ENCODE data around the gene ATPAF1. TPM values are rescaled to one million over a fixed set of nuclear protein-coding genes. Genes with fewer than 3 reads are reported as not detected.

Gene ATPAF1
- total and polyA plus RNA-seq, 9 of the 15 experiments (the other 6 are each of a cell fraction or from before 2014, with no cell fraction given), result 6.3 to 56.2 (median 27.4) TPM

- TF ChIP-seq, protein P1, sequence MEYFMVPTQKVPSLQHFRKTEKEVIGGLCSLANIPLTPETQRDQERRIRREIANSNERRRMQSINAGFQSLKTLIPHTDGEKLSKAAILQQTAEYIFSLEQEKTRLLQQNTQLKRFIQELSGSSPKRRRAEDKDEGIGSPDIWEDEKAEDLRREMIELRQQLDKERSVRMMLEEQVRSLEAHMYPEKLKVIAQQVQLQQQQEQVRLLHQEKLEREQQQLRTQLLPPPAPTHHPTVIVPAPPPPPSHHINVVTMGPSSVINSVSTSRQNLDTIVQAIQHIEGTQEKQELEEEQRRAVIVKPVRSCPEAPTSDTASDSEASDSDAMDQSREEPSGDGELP (CRISPR knock-in tag; IDR thresholded peaks at IDR 0.05; ENCODE audit: borderline replicate concordance), result peak; percentile 50; the same call in 1 of the 2 replicates
- TF ChIP-seq ZNF347 (CRISPR knock-in tag; IDR thresholded peaks at IDR 0.05; ENCODE audit: low read depth) (no peak), FOXA3 (CRISPR knock-in tag; conservative IDR thresholded peaks at IDR 0.05 in 1 of 2, IDR thresholded peaks at IDR 0.05 in 1 of 2) (peak; percentile 57 to 84), JUN (IDR thresholded peaks at IDR 0.05; ENCODE audit: borderline replicate concordance, low read depth, low read length) (peak; percentile 97), JUN (CRISPR knock-in tag; IDR thresholded peaks at IDR 0.05; ENCODE audit: borderline replicate concordance) (no peak), FOSL1 (tag; conservative IDR thresholded peaks at IDR 0.05) (peak; percentile 97), ETS2 (tag; IDR thresholded peaks at IDR 0.05; ENCODE audit: borderline replicate concordance, poor library complexity, severe bottlenecking) (no peak), KDM1A (IDR thresholded peaks at IDR 0.05) (no peak), CBFA2T3 (IDR thresholded peaks at IDR 0.05) (peak; percentile 47; the same call in 1 of the 2 replicates), DMBX1 (CRISPR knock-in tag; IDR thresholded peaks at IDR 0.05; ENCODE audit: borderline replicate concordance) (0 out of 2 replicates have a peak, but pooled peaks have one; percentile 28), POLR2A (conservative IDR thresholded peaks at IDR 0.05) (no peak), ZBTB12 (CRISPR knock-in tag; IDR thresholded peaks at IDR 0.05) (peak; percentile 38; the same call in 1 of the 2 replicates), ATF1 (CRISPR knock-in tag; IDR thresholded peaks at IDR 0.05) (no peak), ATF1 (tag; IDR thresholded peaks at IDR 0.05) (peak; percentile 66), HNRNPLL (IDR thresholded peaks at IDR 0.05; ENCODE audit: low read depth, low read length, poor library complexity, severe bottlenecking) (no peak)
- TF ChIP-seq, protein P2, sequence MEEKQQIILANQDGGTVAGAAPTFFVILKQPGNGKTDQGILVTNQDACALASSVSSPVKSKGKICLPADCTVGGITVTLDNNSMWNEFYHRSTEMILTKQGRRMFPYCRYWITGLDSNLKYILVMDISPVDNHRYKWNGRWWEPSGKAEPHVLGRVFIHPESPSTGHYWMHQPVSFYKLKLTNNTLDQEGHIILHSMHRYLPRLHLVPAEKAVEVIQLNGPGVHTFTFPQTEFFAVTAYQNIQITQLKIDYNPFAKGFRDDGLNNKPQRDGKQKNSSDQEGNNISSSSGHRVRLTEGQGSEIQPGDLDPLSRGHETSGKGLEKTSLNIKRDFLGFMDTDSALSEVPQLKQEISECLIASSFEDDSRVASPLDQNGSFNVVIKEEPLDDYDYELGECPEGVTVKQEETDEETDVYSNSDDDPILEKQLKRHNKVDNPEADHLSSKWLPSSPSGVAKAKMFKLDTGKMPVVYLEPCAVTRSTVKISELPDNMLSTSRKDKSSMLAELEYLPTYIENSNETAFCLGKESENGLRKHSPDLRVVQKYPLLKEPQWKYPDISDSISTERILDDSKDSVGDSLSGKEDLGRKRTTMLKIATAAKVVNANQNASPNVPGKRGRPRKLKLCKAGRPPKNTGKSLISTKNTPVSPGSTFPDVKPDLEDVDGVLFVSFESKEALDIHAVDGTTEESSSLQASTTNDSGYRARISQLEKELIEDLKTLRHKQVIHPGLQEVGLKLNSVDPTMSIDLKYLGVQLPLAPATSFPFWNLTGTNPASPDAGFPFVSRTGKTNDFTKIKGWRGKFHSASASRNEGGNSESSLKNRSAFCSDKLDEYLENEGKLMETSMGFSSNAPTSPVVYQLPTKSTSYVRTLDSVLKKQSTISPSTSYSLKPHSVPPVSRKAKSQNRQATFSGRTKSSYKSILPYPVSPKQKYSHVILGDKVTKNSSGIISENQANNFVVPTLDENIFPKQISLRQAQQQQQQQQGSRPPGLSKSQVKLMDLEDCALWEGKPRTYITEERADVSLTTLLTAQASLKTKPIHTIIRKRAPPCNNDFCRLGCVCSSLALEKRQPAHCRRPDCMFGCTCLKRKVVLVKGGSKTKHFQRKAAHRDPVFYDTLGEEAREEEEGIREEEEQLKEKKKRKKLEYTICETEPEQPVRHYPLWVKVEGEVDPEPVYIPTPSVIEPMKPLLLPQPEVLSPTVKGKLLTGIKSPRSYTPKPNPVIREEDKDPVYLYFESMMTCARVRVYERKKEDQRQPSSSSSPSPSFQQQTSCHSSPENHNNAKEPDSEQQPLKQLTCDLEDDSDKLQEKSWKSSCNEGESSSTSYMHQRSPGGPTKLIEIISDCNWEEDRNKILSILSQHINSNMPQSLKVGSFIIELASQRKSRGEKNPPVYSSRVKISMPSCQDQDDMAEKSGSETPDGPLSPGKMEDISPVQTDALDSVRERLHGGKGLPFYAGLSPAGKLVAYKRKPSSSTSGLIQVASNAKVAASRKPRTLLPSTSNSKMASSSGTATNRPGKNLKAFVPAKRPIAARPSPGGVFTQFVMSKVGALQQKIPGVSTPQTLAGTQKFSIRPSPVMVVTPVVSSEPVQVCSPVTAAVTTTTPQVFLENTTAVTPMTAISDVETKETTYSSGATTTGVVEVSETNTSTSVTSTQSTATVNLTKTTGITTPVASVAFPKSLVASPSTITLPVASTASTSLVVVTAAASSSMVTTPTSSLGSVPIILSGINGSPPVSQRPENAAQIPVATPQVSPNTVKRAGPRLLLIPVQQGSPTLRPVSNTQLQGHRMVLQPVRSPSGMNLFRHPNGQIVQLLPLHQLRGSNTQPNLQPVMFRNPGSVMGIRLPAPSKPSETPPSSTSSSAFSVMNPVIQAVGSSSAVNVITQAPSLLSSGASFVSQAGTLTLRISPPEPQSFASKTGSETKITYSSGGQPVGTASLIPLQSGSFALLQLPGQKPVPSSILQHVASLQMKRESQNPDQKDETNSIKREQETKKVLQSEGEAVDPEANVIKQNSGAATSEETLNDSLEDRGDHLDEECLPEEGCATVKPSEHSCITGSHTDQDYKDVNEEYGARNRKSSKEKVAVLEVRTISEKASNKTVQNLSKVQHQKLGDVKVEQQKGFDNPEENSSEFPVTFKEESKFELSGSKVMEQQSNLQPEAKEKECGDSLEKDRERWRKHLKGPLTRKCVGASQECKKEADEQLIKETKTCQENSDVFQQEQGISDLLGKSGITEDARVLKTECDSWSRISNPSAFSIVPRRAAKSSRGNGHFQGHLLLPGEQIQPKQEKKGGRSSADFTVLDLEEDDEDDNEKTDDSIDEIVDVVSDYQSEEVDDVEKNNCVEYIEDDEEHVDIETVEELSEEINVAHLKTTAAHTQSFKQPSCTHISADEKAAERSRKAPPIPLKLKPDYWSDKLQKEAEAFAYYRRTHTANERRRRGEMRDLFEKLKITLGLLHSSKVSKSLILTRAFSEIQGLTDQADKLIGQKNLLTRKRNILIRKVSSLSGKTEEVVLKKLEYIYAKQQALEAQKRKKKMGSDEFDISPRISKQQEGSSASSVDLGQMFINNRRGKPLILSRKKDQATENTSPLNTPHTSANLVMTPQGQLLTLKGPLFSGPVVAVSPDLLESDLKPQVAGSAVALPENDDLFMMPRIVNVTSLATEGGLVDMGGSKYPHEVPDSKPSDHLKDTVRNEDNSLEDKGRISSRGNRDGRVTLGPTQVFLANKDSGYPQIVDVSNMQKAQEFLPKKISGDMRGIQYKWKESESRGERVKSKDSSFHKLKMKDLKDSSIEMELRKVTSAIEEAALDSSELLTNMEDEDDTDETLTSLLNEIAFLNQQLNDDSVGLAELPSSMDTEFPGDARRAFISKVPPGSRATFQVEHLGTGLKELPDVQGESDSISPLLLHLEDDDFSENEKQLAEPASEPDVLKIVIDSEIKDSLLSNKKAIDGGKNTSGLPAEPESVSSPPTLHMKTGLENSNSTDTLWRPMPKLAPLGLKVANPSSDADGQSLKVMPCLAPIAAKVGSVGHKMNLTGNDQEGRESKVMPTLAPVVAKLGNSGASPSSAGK (IDR thresholded peaks at IDR 0.05), result no peak
Measured at GRCh38 chr1:46673749-46674182, 5.6 kb upstream of the ATPAF1 start (continued).

All from K562 (cell line).